PC-9 (cell line): ENCODE measurements around the gene DCANP1.

ENCODE experiments used
- EZH2 ChIP-seq: fragments of 200-600 bp; sonication (generic); IDR thresholded peaks from 2 replicates; pipeline ENCODE4 v1.8.0; 2017; ENCODE audit warnings: antibody characterized with exemption, low read depth
- TF ChIP-seq, protein P1 (sequence below): fragments of 200-600 bp; sonication (generic); conservative IDR thresholded peaks from 2 replicates; pipeline ENCODE4 v1.6.1; 2017; ENCODE audit warnings: mixed run types, antibody characterized with exemption, mild to moderate bottlenecking, moderate library complexity

DNA sequence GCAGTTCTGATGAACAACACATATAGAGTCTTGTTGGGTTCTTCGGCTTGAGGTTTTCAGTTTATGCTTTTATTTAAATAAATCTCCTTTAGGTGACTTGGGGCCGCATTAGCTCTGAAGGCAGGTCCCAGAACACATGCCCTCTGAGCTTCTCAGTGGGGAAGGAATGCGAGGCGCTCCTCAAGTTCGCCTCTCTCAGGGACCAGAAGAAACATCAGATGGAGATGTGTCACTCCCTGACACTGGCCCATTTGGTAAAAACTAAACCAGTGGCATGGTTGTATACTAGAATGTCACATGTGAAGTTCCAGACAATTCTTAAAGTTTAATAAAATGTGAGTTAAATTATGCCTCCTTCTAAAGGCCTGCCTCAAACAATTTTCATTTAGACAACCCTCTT, 50.1 kb downstream of the DCANP1 start:
- TF ChIP-seq EZH2 = no peak
- TF ChIP-seq, protein P1, sequence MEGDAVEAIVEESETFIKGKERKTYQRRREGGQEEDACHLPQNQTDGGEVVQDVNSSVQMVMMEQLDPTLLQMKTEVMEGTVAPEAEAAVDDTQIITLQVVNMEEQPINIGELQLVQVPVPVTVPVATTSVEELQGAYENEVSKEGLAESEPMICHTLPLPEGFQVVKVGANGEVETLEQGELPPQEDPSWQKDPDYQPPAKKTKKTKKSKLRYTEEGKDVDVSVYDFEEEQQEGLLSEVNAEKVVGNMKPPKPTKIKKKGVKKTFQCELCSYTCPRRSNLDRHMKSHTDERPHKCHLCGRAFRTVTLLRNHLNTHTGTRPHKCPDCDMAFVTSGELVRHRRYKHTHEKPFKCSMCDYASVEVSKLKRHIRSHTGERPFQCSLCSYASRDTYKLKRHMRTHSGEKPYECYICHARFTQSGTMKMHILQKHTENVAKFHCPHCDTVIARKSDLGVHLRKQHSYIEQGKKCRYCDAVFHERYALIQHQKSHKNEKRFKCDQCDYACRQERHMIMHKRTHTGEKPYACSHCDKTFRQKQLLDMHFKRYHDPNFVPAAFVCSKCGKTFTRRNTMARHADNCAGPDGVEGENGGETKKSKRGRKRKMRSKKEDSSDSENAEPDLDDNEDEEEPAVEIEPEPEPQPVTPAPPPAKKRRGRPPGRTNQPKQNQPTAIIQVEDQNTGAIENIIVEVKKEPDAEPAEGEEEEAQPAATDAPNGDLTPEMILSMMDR = no peak
